HepG2 (cell line): Measurements from ENCODE around the gene XRCC5. TPM values are rescaled to one million over a fixed set of nuclear protein-coding genes. Genes with fewer than 3 reads are reported as not detected.

Experiments
- ARID2 ChIP-seq: sonication (generic); formaldehyde crosslinking; IDR thresholded peaks from 2 replicates; pipeline ENCODE4 v1.8.1; 2022; ENCODE audit warnings: mild to moderate bottlenecking, missing genetic modification reagents, borderline replicate concordance
- DR1 ChIP-seq: sonication (generic); formaldehyde crosslinking; IDR thresholded peaks from 2 replicates; pipeline ENCODE4 v1.8.0; 2021; ENCODE audit warnings: mild to moderate bottlenecking, missing genetic modification reagents, inconsistent platforms
- ETV6 ChIP-seq: sonication (generic); formaldehyde crosslinking; conservative IDR thresholded peaks from 2 replicates; pipeline ENCODE4 v1.4.0; 2020; ENCODE audit warnings: missing genetic modification reagents
- FOXK2 ChIP-seq: fragments of 450-650 bp; IDR thresholded peaks from 2 replicates; pipeline ENCODE4 v1.6.1; 2016
- NFE2L1 ChIP-seq: sonication (generic); formaldehyde crosslinking; IDR thresholded peaks from 2 replicates; pipeline ENCODE4 v1.4.0; 2020; ENCODE audit warnings: missing genetic modification reagents, mild to moderate bottlenecking, borderline replicate concordance
- WIZ ChIP-seq: sonication (generic); formaldehyde crosslinking; IDR thresholded peaks from 2 replicates; pipeline ENCODE4 v1.5.1; 2020; ENCODE audit warnings: mild to moderate bottlenecking, missing genetic modification reagents
- ZBTB7B ChIP-seq: sonication (generic); formaldehyde crosslinking; IDR thresholded peaks from 2 replicates; pipeline ENCODE4 v1.4.0; 2020; ENCODE audit warnings: missing genetic modification reagents
- ZNF446 ChIP-seq: sonication (generic); formaldehyde crosslinking; IDR thresholded peaks from 2 replicates; pipeline ENCODE4 v1.5.0; 2020; ENCODE audit warnings: mild to moderate bottlenecking, missing genetic modification reagents
- ZNF678 ChIP-seq: sonication (generic); formaldehyde crosslinking; IDR thresholded peaks from 2 replicates; pipeline ENCODE4 v1.4.0; 2020; ENCODE audit warnings: mild to moderate bottlenecking, missing genetic modification reagents
- ZNF768 ChIP-seq: sonication (generic); formaldehyde crosslinking; IDR thresholded peaks from 2 replicates; pipeline ENCODE4 v1.4.0; 2020; ENCODE audit warnings: missing genetic modification reagents
- ZZZ3 ChIP-seq: sonication (generic); formaldehyde crosslinking; IDR thresholded peaks from 2 replicates; pipeline ENCODE4 v1.4.0; 2020; ENCODE audit warnings: missing genetic modification reagents, mild to moderate bottlenecking, borderline replicate concordance
- polyA plus RNA-seq, 8 experiments: library from polyadenylated mRNA; depleted of rRNA in 3 of 8; stranded (reverse) in 7 of 8; unstranded in 1 of 8; fragments of >200 nt; fragmentation: Illumina TruSeq in 4 of 8; extraction: Trizol in 4 of 8; gene quantifications; 2 replicates each; pipeline versions ENCODE4 v1.2.1 to v1.2.3, GENCODE V29; 2011 to 2016; ENCODE audit warnings: low read depth in 4 of 8, missing spikeins in 1 of 8, mixed read lengths in 1 of 8; ENCODE audit not compliant: insufficient read depth in 1 of 8
- total RNA-seq, 5 experiments: library from RNA; depleted of rRNA; stranded (reverse); fragments of >200 nt; fragmentation: Illumina TruSeq; extraction: Trizol; gene quantifications; 2 replicates each; pipeline ENCODE4 v1.2.3, GENCODE V29; 2016; ENCODE audit warnings: low read depth in 1 of 5
- TF ChIP-seq, protein P1 (sequence below): sonication (generic); formaldehyde crosslinking; IDR thresholded peaks from 2 replicates; pipeline ENCODE4 v1.4.0; 2020; ENCODE audit warnings: missing genetic modification reagents
- TF ChIP-seq, protein P2 (sequence below): IDR thresholded peaks from 2 replicates; pipeline ENCODE4 v1.6.1; 2016; ENCODE audit warnings: low read depth
- TF ChIP-seq, protein P3 (sequence below): sonication (generic); formaldehyde crosslinking; IDR thresholded peaks from 2 replicates; pipeline ENCODE4 v1.8.0; 2022; ENCODE audit warnings: missing genetic modification reagents, low read depth, mild to moderate bottlenecking, borderline replicate concordance
- TF ChIP-seq, protein P4 (sequence below): IDR thresholded peaks from 2 replicates; pipeline ENCODE4 v1.6.1; 2016
- TF ChIP-seq, protein P5 (sequence below): sonication (generic); formaldehyde crosslinking; IDR thresholded peaks from 2 replicates; pipeline ENCODE4 v1.4.0; 2020; ENCODE audit warnings: missing genetic modification reagents

Gene XRCC5
- total and polyA plus RNA-seq, 2 of the 13 experiments (the other 11 are each of a cell fraction or from before 2014, with no cell fraction given): 264 to 454 TPM

DNA sequence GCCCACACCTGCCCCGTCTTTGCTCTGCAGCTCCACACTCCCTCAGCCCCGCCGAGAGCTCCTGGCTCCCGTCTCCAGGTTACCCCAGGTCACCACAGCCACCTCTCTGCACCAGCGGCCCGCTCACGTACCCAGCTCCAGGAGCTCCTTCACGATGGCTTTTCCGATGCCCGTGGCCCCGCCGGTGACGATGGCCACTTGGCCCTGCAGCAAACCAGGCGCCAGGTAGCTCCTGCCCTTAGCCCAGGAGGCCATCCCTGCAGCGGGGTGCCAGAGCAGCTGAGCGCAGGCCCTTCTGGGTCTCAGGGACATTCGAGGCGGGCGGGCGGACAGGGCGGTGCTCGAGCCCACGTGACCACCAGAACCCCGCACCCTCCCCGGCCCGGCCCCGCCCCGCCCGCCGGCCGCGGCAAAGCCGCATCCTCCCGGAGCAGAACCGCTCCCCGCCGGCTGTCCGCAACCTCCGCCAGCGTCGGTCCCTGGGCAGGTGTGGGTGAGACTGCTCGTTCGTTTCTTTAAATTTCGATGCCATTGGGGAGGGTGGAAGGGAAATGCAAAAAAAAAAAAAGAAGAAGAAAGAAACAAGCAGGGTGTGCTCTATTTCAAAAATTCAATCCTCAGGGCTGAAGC is 27.5 kb upstream of the XRCC5 start, which contains the start of the genes PECR and TMEM169 (continued):
- TF ChIP-seq, protein P1, sequence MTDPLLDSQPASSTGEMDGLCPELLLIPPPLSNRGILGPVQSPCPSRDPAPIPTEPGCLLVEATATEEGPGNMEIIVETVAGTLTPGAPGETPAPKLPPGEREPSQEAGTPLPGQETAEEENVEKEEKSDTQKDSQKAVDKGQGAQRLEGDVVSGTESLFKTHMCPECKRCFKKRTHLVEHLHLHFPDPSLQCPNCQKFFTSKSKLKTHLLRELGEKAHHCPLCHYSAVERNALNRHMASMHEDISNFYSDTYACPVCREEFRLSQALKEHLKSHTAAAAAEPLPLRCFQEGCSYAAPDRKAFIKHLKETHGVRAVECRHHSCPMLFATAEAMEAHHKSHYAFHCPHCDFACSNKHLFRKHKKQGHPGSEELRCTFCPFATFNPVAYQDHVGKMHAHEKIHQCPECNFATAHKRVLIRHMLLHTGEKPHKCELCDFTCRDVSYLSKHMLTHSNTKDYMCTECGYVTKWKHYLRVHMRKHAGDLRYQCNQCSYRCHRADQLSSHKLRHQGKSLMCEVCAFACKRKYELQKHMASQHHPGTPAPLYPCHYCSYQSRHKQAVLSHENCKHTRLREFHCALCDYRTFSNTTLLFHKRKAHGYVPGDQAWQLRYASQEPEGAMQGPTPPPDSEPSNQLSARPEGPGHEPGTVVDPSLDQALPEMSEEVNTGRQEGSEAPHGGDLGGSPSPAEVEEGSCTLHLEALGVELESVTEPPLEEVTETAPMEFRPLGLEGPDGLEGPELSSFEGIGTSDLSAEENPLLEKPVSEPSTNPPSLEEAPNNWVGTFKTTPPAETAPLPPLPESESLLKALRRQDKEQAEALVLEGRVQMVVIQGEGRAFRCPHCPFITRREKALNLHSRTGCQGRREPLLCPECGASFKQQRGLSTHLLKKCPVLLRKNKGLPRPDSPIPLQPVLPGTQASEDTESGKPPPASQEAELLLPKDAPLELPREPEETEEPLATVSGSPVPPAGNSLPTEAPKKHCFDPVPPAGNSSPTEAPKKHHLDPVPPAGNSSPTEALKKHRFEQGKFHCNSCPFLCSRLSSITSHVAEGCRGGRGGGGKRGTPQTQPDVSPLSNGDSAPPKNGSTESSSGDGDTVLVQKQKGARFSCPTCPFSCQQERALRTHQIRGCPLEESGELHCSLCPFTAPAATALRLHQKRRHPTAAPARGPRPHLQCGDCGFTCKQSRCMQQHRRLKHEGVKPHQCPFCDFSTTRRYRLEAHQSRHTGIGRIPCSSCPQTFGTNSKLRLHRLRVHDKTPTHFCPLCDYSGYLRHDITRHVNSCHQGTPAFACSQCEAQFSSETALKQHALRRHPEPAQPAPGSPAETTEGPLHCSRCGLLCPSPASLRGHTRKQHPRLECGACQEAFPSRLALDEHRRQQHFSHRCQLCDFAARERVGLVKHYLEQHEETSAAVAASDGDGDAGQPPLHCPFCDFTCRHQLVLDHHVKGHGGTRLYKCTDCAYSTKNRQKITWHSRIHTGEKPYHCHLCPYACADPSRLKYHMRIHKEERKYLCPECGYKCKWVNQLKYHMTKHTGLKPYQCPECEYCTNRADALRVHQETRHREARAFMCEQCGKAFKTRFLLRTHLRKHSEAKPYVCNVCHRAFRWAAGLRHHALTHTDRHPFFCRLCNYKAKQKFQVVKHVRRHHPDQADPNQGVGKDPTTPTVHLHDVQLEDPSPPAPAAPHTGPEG (CRISPR knock-in tag): peak; percentile 98
- TF ChIP-seq WIZ (0 out of 2 replicates have a peak, but pooled peaks have one; percentile 88), ETV6 (CRISPR knock-in tag) (peak; percentile 90; the same call in 1 of the 2 replicates), DR1 (peak; percentile 85), ARID2 (CRISPR knock-in tag) (peak; percentile 94), ZZZ3 (no peak), NFE2L1 (CRISPR knock-in tag) (peak; percentile 81; the same call in 1 of the 2 replicates), FOXK2 (no peak), ZNF678 (CRISPR knock-in tag) (peak; percentile 88; the same call in 1 of the 2 replicates), ZNF446 (CRISPR knock-in tag) (peak; percentile 92), ZNF768 (CRISPR knock-in tag) (peak; percentile 85), ZBTB7B (CRISPR knock-in tag) (peak; percentile 94)
- TF ChIP-seq, protein P2, sequence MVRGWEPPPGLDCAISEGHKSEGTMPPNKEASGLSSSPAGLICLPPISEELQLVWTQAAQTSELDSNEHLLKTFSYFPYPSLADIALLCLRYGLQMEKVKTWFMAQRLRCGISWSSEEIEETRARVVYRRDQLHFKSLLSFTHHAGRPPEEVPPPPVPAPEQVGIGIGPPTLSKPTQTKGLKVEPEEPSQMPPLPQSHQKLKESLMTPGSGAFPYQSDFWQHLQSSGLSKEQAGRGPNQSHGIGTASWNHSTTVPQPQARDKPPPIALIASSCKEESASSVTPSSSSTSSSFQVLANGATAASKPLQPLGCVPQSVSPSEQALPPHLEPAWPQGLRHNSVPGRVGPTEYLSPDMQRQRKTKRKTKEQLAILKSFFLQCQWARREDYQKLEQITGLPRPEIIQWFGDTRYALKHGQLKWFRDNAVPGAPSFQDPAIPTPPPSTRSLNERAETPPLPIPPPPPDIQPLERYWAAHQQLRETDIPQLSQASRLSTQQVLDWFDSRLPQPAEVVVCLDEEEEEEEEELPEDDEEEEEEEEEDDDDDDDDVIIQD (CRISPR knock-in tag): peak; percentile 72
- TF ChIP-seq, protein P3, sequence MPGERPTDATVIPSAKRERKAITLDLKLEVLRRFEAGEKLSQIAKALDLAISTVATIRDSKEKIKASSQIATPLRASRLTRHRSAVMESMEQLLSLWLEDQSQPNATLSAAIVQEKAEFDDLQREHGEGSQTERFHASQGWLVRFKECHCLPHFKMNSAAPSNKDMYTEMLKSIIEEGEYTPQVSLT (CRISPR knock-in tag): no peak
- TF ChIP-seq, protein P4, sequence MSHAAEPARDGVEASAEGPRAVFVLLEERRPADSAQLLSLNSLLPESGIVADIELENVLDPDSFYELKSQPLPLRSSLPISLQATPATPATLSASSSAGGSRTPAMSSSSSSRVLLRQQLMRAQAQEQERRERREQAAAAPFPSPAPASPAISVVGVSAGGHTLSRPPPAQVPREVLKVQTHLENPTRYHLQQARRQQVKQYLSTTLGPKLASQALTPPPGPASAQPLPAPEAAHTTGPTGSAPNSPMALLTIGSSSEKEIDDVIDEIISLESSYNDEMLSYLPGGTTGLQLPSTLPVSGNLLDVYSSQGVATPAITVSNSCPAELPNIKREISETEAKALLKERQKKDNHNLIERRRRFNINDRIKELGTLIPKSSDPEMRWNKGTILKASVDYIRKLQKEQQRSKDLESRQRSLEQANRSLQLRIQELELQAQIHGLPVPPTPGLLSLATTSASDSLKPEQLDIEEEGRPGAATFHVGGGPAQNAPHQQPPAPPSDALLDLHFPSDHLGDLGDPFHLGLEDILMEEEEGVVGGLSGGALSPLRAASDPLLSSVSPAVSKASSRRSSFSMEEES: peak; percentile 86
- TF ChIP-seq, protein P5, sequence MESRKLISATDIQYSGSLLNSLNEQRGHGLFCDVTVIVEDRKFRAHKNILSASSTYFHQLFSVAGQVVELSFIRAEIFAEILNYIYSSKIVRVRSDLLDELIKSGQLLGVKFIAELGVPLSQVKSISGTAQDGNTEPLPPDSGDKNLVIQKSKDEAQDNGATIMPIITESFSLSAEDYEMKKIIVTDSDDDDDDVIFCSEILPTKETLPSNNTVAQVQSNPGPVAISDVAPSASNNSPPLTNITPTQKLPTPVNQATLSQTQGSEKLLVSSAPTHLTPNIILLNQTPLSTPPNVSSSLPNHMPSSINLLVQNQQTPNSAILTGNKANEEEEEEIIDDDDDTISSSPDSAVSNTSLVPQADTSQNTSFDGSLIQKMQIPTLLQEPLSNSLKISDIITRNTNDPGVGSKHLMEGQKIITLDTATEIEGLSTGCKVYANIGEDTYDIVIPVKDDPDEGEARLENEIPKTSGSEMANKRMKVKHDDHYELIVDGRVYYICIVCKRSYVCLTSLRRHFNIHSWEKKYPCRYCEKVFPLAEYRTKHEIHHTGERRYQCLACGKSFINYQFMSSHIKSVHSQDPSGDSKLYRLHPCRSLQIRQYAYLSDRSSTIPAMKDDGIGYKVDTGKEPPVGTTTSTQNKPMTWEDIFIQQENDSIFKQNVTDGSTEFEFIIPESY (CRISPR knock-in tag): no peak
